Neural cell (in vitro differentiated cells): ENCODE measurements around the gene SERINC5.

Experiments used
- EP300 ChIP-seq: fragments of 450-650 bp; conservative IDR thresholded peaks from 2 replicates; pipeline ENCODE4 v1.6.1; 2014; ENCODE audit warnings: antibody characterized with exemption, mild to moderate bottlenecking, moderate library complexity; ENCODE audit not compliant: poor library complexity, severe bottlenecking
- EZH2 ChIP-seq: fragments of 200-600, 300-800 bp; shearing (Covaris generic), sonication (generic); IDR thresholded peaks from 2 replicates; pipeline ENCODE4 v1.6.1; 2014; ENCODE audit warnings: antibody characterized with exemption, low read length, borderline replicate concordance, mild to moderate bottlenecking; ENCODE audit not compliant: insufficient read depth, poor library complexity, severe bottlenecking
- POLR2AphosphoS5 ChIP-seq: IDR thresholded peaks from 2 replicates; pipeline ENCODE4 v1.6.1; 2012
- RAD21 ChIP-seq: fragments of 450-650 bp; conservative IDR thresholded peaks from 2 replicates; pipeline ENCODE4 v1.6.1; 2014; ENCODE audit warnings: antibody characterized with exemption, mild to moderate bottlenecking, moderate library complexity
- SMC3 ChIP-seq: fragments of 450-650 bp; conservative IDR thresholded peaks from 2 replicates; pipeline ENCODE4 v1.6.1; 2014; ENCODE audit warnings: antibody characterized with exemption, mild to moderate bottlenecking, moderate library complexity; ENCODE audit not compliant: poor library complexity
- TAF1 ChIP-seq: IDR thresholded peaks from 2 replicates; pipeline ENCODE4 v1.6.1; 2012; ENCODE audit warnings: low read depth
- TF ChIP-seq, protein P1 (sequence below): fragments of 450-650 bp; IDR thresholded peaks from 2 replicates; pipeline ENCODE4 v1.5.1; 2014; ENCODE audit warnings: antibody characterized with exemption, mild to moderate bottlenecking, moderate library complexity; ENCODE audit not compliant: poor library complexity, severe bottlenecking
- TF ChIP-seq, protein P2 (sequence below): IDR thresholded peaks from 2 replicates; pipeline ENCODE4 v1.6.1; 2012; ENCODE audit warnings: borderline replicate concordance

DNA sequence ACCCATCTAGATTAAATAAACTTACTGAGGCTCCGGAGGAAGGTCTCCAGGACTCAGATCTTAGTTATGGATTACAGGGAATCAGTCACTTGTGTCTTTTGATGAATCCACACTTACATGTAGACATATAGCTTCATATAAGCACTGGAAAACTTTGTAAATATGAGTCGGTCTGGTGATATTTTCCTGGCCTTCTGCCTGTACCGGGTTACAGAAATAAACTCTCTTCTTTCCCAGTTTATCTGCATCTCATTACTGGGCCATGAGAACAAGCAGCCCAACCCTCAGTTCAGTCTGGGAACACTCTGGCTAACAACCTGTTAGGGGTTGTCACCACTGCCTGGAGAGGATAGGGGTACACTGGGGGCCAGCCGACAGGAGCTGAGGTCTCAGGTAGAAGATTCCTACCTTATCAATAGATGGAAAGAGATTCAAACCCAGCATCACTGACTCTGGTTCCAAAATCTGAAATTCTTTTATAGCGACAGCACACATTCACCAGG, 161.6 kb downstream of the SERINC5 start:
- TF ChIP-seq SMC3 (no peak), EP300 (no peak), TAF1 (no peak), POLR2AphosphoS5 (no peak), EZH2 (no peak), RAD21 (no peak)
- TF ChIP-seq, protein P1, sequence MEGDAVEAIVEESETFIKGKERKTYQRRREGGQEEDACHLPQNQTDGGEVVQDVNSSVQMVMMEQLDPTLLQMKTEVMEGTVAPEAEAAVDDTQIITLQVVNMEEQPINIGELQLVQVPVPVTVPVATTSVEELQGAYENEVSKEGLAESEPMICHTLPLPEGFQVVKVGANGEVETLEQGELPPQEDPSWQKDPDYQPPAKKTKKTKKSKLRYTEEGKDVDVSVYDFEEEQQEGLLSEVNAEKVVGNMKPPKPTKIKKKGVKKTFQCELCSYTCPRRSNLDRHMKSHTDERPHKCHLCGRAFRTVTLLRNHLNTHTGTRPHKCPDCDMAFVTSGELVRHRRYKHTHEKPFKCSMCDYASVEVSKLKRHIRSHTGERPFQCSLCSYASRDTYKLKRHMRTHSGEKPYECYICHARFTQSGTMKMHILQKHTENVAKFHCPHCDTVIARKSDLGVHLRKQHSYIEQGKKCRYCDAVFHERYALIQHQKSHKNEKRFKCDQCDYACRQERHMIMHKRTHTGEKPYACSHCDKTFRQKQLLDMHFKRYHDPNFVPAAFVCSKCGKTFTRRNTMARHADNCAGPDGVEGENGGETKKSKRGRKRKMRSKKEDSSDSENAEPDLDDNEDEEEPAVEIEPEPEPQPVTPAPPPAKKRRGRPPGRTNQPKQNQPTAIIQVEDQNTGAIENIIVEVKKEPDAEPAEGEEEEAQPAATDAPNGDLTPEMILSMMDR = no peak
- TF ChIP-seq, protein P2, sequence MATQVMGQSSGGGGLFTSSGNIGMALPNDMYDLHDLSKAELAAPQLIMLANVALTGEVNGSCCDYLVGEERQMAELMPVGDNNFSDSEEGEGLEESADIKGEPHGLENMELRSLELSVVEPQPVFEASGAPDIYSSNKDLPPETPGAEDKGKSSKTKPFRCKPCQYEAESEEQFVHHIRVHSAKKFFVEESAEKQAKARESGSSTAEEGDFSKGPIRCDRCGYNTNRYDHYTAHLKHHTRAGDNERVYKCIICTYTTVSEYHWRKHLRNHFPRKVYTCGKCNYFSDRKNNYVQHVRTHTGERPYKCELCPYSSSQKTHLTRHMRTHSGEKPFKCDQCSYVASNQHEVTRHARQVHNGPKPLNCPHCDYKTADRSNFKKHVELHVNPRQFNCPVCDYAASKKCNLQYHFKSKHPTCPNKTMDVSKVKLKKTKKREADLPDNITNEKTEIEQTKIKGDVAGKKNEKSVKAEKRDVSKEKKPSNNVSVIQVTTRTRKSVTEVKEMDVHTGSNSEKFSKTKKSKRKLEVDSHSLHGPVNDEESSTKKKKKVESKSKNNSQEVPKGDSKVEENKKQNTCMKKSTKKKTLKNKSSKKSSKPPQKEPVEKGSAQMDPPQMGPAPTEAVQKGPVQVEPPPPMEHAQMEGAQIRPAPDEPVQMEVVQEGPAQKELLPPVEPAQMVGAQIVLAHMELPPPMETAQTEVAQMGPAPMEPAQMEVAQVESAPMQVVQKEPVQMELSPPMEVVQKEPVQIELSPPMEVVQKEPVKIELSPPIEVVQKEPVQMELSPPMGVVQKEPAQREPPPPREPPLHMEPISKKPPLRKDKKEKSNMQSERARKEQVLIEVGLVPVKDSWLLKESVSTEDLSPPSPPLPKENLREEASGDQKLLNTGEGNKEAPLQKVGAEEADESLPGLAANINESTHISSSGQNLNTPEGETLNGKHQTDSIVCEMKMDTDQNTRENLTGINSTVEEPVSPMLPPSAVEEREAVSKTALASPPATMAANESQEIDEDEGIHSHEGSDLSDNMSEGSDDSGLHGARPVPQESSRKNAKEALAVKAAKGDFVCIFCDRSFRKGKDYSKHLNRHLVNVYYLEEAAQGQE = no peak
